Astrocyte (in vitro differentiated cells and primary cell): ENCODE data around the gene PCK1. TPM values are rescaled to one million over a fixed set of nuclear protein-coding genes. Genes with fewer than 3 reads are reported as not detected.

Experiments
- DNase-seq: peaks from one replicate; pipeline ENCODE4 v3.0.0-alpha.2; 2010; ENCODE audit warnings: low read depth
- FAIRE-seq: peaks from 2 replicates; lab custom pipeline; 2011; peaks lifted over from hg19 to GRCh38; lab: Jason Lieb, UNC
- H2AFZ ChIP-seq: 2 replicates; pipeline ENCODE4 v1.6.0; 2012; ENCODE audit warnings: low read depth, low read length, inconsistent platforms
- H3K27ac ChIP-seq: 2 replicates; pipeline ENCODE4 v1.5.1; 2011; ENCODE audit warnings: low read depth, low read length, inconsistent platforms
- H3K27me3 ChIP-seq: 2 replicates; pipeline ENCODE4 v1.6.0; 2011; ENCODE audit warnings: low read length, inconsistent platforms; ENCODE audit not compliant: insufficient read depth
- H3K36me3 ChIP-seq: 2 replicates; pipeline ENCODE4 v1.5.1; 2011; ENCODE audit warnings: low read length, inconsistent platforms; ENCODE audit not compliant: insufficient read depth
- H3K4me1 ChIP-seq: 2 replicates; pipeline ENCODE4 v1.5.1; 2011; ENCODE audit warnings: low read length, inconsistent platforms; ENCODE audit not compliant: insufficient read depth
- H3K4me2 ChIP-seq: 2 replicates; pipeline ENCODE4 v1.6.0; 2012; ENCODE audit warnings: low read length, inconsistent platforms
- H3K4me3 ChIP-seq: 2 replicates; pipeline ENCODE4 v1.5.1; 2011; ENCODE audit warnings: low read depth, mild to moderate bottlenecking, low read length, inconsistent platforms; ENCODE audit not compliant: insufficient read depth
- H3K79me2 ChIP-seq: 2 replicates; pipeline ENCODE4 v1.6.0; 2012; ENCODE audit warnings: mild to moderate bottlenecking, low read length, inconsistent platforms; ENCODE audit not compliant: insufficient read depth
- H3K9ac ChIP-seq: 2 replicates; pipeline ENCODE4 v1.6.0; 2012; ENCODE audit warnings: mild to moderate bottlenecking, low read length, inconsistent platforms
- H3K9me3 ChIP-seq: 2 replicates; pipeline ENCODE4 v1.5.1; 2012; ENCODE audit warnings: low read depth, mild to moderate bottlenecking, low read length, inconsistent platforms; ENCODE audit not compliant: insufficient read depth
- H4K20me1 ChIP-seq: 2 replicates; pipeline ENCODE4 v1.6.0; 2012; ENCODE audit warnings: low read length, inconsistent platforms; ENCODE audit not compliant: insufficient read depth
- H3K27ac Mint-ChIP-seq: one replicate; pipeline ENCODE4 v1.8.0; 2021; ENCODE audit warnings: mild to moderate bottlenecking, mixed read lengths; ENCODE audit not compliant: unreplicated experiment
- H3K27me3 Mint-ChIP-seq: one replicate; pipeline ENCODE4 v1.8.0; 2021; ENCODE audit warnings: low read depth, mixed read lengths; ENCODE audit not compliant: unreplicated experiment
- H3K36me3 Mint-ChIP-seq: one replicate; pipeline ENCODE4 v1.8.0; 2021; ENCODE audit warnings: low read depth, mixed read lengths; ENCODE audit not compliant: unreplicated experiment
- H3K4me1 Mint-ChIP-seq: one replicate; pipeline ENCODE4 v1.8.0; 2021; ENCODE audit warnings: low read depth, mixed read lengths; ENCODE audit not compliant: unreplicated experiment
- H3K4me3 Mint-ChIP-seq: one replicate; pipeline ENCODE4 v1.8.0; 2021; ENCODE audit warnings: mild to moderate bottlenecking, moderate library complexity, mixed read lengths; ENCODE audit not compliant: unreplicated experiment
- H3K9me3 Mint-ChIP-seq: one replicate; pipeline ENCODE4 v1.8.0; 2021; ENCODE audit warnings: mild to moderate bottlenecking, mixed read lengths; ENCODE audit not compliant: unreplicated experiment
- CTCF ChIP-seq: IDR thresholded peaks from 2 replicates; pipeline ENCODE4 v1.5.1; 2011; ENCODE audit warnings: low read depth, mild to moderate bottlenecking, inconsistent platforms, low read length, moderate library complexity; ENCODE audit not compliant: insufficient read depth
- EZH2 ChIP-seq: IDR thresholded peaks from 2 replicates; pipeline ENCODE4 v1.6.1; 2012; ENCODE audit warnings: mild to moderate bottlenecking, low read length, inconsistent platforms; ENCODE audit not compliant: insufficient read depth
- total RNA-seq: library from RNA; stranded (reverse); gene quantifications from 2 replicates; pipeline ENCODE4 v1.2.1, GENCODE V29; 2021

Gene PCK1
- total RNA-seq, 1 donor from 2014 or later, result not detected

GRCh38 chr20:57525328-57526086 lies 35.4 kb upstream of the PCK1 start:
- H3K9ac ChIP-seq, result no peak overlapping the region
- peaks cover 40% of the 10 kb centered on the region for H3K27me3 Mint-ChIP-seq
- FAIRE-seq (no peak), DNase-seq (no peak)
- no peak overlapping the region for H3K4me3 ChIP-seq
- H3K27ac Mint-ChIP-seq, result no peak overlapping the region
- no peak overlapping the region for H3K4me2 ChIP-seq
- no peak overlapping the region for H3K27ac ChIP-seq
- H3K9me3 Mint-ChIP-seq, result no peaks in the 10 kb centered on the region
- H3K36me3 ChIP-seq, result no peaks in the 10 kb centered on the region
- no peaks in the 10 kb centered on the region for H3K4me1 ChIP-seq
- H3K4me1 Mint-ChIP-seq, result no peaks in the 10 kb centered on the region
- H2AFZ ChIP-seq, result no peak overlapping the region
- H3K4me3 Mint-ChIP-seq, result no peak overlapping the region
- H3K27me3 ChIP-seq, result peaks cover 21% of the 10 kb centered on the region
- H3K36me3 Mint-ChIP-seq, result no peaks in the 10 kb centered on the region
- no peaks in the 10 kb centered on the region for H4K20me1 ChIP-seq
- TF ChIP-seq EZH2 (no peak), CTCF (no peak)
- H3K9me3 ChIP-seq, result no peaks in the 10 kb centered on the region
- no peaks in the 10 kb centered on the region for H3K79me2 ChIP-seq

- Mint-ChIP-seq H3K9me3 (no peaks in the 10 kb centered on the region), H3K27me3 (peaks cover 34% of the 10 kb centered on the region), H3K4me1 (no peaks in the 10 kb centered on the region), H3K4me3 (no peak overlapping the region), H3K27ac (no peak overlapping the region), H3K36me3 (no peaks in the 10 kb centered on the region)
- Histone ChIP-seq H3K27ac (no peak overlapping the region), H3K4me1 (no peaks in the 10 kb centered on the region), H2AFZ (no peak overlapping the region), H3K4me2 (no peak overlapping the region), H3K4me3 (no peak overlapping the region), H3K79me2 (no peaks in the 10 kb centered on the region), H3K27me3 (peaks cover 15% of the 10 kb centered on the region), H3K36me3 (no peaks in the 10 kb centered on the region), H3K9ac (no peak overlapping the region), H4K20me1 (no peaks in the 10 kb centered on the region), H3K9me3 (no peaks in the 10 kb centered on the region)
- TF ChIP-seq CTCF, result no peak
- no peak for TF ChIP-seq EZH2
- no peak for DNase-seq
- no peak for FAIRE-seq
These were observed 34.6 kb upstream of the PCK1 start for GRCh38 chr20:57526087-57526884.
